NCI-H2107 treated with DMSO at 0.1 percent for 48 hours (cell line): Measurements from ENCODE around the gene PGLYRP4.
"Not testable (repeated sequence)": the region's sequence is repeated elsewhere in the genome, so short reads cannot be mapped to it uniquely, and the experiment has no call there.

Experiments
- DNase-seq: peaks from one replicate; lab custom pipeline; 2025; ENCODE audit not compliant: unreplicated experiment; lab: John Stamatoyannopoulos, UW

PGLYRP4 gene

DNA sequence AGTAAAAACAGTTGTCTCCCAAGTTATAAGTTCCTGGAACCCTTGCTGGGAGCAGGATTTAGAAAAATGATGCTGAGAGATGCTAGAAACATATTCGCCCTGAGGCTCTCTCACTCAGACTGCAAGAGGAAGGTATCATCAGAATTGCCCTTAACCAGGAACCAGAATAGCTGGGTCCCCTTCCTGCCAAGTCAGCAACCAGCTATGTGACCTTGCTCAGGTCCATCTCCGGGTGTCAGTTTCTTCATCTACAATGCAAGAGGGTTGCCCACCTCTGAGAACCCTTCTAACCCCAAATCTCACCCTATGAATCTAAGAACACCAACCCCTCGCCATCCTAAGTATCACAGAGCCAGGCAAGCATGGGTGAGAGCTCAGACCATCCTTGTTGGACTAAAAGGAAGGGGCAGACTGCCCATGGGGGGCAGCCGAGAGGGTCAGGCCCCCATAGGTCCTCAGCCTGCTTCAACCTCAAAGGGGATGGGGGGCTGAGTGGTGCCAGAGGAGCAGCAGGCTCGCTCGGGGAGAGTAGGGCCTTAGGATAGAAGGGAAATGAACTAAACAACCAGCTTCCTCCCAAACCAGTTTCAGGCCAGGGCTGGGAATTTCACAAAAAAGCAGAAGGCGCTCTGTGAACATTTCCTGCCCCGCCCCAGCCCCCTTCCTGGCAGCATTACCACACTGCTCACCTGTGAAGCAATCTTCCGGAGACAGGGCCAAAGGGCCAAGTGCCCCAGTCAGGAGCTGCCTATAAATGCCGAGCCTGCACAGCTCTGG is 8.6 kb upstream of the PGLYRP4 start:
- no peak for DNase-seq

GRCh38 chr1:153356392-153357075 is 7.9 kb upstream of the PGLYRP4 start:
- DNase-seq = no peak

- DNase-seq = peak; percentile 38
These were observed 6.9 kb upstream of the PGLYRP4 start for GRCh38 chr1:153355445-153356071.

- no peak for DNase-seq
These were observed 6.0 kb upstream of the PGLYRP4 start for GRCh38 chr1:153354515-153355193.

- no peak for DNase-seq
These were observed 4.7 kb upstream of the PGLYRP4 start for GRCh38 chr1:153353226-153353947.

GRCh38 chr1:153352523-153352922 is 3.9 kb upstream of the PGLYRP4 start:
- peak; percentile 94 for DNase-seq

DNA sequence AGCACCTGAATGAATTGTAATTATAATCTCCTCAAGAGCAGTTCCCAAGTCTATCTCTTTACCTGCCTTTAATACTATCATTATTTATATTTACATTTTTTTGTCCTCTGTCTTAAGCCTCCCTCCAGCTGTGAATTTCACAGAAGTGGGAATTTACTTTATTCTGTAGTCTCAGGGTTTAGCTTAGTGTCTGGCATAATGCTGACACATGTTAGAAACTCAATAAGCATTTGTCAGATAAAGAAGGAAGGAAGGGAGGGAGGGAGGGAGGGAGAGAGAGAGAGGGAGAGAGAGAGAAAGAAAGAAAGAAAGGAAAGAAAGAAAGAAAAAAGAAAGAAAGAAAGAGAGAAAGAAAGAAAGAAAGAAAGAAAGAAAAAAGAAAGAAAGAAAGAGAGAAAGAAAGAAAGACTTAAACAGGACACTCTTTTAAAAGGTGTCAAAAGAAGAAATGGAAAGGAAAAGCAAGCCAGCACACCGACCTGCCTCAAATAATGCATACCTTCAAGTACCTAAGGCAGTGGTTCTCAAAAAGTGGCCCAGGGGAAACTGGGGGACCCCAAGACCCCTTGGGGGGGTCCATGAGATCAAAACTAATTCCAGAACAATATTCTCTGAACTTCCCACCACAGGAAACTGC is 1.8 kb upstream of the PGLYRP4 start:
- DNase-seq = no peak

GRCh38 chr1:153349363-153350320 is 1.0 kb upstream of the PGLYRP4 start:
- no peak for DNase-seq

DNA sequence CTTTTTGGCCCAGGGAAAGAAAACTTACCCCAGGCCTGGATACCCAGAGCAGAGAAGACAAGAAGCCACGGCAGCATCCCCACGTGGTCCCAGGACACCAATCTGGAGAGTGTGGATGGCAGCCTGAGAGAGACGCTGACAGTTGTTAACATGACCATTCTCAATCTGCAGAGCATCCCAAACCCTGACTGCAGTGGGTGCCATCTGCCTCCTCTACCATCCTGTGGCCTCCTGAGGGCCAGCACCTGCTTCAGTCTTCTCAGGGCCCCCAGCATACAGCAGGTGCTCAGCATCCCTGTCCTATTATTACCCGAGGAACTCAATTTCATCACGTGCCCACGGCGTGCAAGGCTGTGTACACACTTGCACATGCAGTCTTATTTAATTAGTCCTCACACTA is 785 bp downstream of the PGLYRP4 start:
- DNase-seq = peak; percentile 51

DNA sequence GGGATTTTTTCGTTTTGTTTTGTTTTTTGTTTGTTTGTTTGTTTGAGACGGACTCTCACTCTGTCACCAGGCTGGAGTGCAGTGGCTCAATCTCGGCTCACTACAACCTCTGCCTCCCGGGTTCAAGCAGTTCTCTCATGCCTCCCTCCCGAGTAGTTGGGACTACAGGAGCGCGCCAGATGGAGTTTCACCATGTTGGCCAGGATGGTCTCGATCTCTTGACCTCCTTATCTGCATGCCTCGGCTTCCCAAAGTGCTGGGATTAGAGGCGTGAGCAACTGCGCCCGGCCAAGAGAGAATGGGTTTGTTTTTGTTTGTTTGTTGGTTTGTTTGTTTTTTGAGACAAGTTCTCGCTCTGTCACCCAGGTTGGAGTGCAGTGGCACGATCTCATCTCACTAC is 1.6 kb downstream of the PGLYRP4 start:
- not testable (repeated sequence) for DNase-seq

- peak; percentile 98 for DNase-seq
These were observed 2.4 kb downstream of the PGLYRP4 start for GRCh38 chr1:153346077-153346723.

DNA sequence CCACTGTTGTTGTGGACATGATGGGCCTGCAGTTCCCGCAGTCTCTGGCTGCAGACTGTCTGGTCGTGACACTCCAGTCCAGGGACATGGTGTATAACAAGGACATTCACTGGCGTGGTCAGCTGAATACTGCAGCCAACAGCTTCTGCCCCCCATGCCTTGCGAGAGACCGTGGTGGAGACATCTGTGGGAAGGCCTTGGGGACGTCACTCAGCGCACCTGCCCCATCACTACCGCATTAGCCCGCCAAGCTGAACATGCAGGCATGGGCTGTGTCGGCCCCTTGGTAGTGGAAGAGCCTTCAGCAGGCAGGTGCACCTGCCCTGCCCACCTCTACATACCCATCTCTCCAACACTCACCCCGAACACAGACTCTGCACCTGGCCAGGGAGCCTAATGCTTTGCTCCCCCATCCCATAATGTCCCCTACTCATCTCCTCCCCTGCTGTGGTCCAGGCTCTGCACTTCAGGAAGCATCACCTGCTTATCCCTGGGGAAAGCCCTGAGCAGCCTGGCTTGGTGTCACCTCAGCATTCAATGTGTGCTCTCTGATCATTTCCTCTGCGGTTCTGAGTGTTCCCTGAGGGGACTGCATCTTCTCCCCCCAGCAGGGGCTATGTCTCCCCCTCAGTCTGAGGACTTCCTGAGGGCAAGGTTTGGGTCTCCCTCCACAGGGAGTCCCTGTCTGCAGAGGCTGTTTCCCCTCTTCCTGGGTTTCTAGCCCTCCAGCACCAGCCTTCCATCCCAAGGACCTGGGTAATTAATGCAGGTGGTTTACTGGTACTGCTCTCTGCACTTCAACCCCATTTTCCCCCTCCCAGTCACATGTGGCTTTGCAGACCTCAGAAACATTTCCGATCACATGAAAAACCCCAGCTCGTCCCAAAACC is 3.2 kb downstream of the PGLYRP4 start:
- DNase-seq = peak; percentile 99

DNA sequence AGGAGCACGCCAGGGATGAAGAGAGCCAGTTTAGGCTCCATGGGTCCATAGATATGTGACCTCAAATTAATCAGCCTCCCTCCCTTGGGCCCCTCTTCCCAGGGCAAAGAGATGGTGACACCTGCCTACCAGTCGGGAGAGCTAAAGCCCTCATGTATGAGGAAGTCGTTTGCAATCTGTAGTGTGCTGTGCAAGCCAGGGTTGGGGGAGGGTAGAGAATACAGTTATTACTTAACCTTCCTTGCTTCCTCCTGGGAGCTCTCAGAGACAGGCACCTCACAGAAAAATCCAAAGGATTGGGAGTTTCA is 4.0 kb downstream of the PGLYRP4 start:
- peak; percentile 93 for DNase-seq

DNA sequence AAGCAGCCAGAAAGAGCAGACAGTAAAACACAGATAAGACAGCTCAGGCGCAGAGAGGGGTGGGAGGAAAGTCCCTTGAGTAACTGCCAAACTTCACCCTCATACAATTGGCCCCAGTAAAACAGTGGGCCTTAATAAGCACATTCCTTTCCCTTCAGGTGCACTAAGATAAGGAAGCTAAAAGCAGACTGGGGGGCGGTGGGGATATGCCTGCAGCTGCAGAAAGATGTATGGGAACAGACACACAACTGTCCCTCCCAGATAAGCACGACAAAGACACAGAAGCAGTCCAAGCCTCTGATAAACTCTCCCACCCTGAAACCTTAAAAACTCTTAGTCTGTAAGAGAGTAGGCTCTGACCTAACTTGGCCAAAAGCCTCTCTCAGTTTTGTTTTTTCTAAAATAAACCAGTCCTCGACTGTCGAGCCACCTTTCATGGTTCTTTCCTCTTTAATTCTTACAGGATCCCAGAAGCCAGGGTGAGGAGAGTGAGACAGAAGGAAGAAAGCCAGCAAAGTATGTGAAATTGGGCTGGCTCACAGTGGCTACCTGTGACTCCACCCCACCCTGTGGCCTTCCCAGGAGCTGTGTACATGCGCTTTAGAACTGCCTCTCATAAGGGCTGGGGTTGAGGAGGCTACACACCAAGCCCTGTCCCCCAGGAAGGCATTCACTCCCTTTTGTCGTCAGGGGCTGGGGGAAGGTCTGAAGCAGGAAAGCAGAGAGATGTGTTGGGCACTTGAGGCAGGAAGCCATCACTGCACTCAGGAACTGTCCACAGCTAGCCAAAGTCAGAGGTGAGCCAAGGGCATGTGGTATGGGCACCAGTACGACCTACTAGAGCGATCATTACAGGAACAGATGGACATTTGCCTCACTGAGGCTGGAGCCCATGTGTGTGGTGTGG is 4.6 kb downstream of the PGLYRP4 start:
- no peak for DNase-seq

DNA sequence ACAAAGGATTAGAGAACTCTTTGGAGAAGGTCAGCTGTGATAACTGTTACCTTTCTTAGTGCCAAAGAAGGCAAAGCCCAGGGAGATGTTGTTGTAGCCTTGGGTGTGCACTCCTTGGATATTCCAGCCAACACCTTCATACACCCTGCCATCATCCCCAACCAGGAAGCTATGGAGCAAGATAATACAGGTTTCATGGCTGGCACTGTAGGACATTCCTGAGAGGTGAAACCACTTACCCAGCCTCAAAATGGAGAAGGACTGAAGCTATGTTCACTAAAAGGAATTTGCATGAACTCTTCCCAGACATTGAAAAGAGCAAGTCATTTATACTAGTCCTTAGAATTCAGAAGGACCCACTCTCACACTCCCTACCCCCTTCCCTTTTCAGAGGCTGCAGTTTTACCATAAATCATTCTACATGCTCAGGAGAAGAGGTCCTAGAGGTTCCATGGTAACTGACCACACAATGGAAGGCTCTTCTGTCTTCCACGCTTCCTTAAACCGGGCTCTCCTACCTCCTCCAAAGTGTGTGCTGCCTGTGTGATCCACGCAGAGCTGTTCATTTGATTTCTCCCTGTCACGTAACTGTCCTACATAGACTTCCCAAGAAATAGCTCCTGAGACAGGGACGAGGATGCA is 5.5 kb downstream of the PGLYRP4 start:
- peak; percentile 12 for DNase-seq

- DNase-seq = no peak
These were observed 6.5 kb downstream of the PGLYRP4 start for GRCh38 chr1:153342178-153342577.
